Suprapubic skin (tissue), 4 donors: ENCODE measurements around the gene GGT1. TPM values are rescaled to one million over a fixed set of nuclear protein-coding genes. Genes with fewer than 3 reads are reported as not detected.

Experiments
- DNase-seq, 2 donors: peaks; one replicate each; pipeline ENCODE4 v3.0.0-alpha.2; 2019; ENCODE audit warnings: low spot score in 2 of 2
- H3K27ac ChIP-seq: fragments of 200-600 bp; sonication (generic); one replicate; pipeline ENCODE4 v1.5.1; 2019
- H3K27me3 ChIP-seq: fragments of 200-600 bp; sonication (generic); one replicate; pipeline ENCODE4 v1.5.1; 2019
- H3K36me3 ChIP-seq: fragments of 200-600 bp; sonication (generic); one replicate; pipeline ENCODE4 v1.5.1; 2019
- H3K4me1 ChIP-seq: fragments of 200-600 bp; sonication (generic); one replicate; pipeline ENCODE4 v1.5.1; 2019
- H3K4me3 ChIP-seq: fragments of 200-600 bp; sonication (generic); one replicate; pipeline ENCODE4 v1.5.1; 2019; ENCODE audit warnings: mild to moderate bottlenecking
- H3K9me3 ChIP-seq: fragments of 200-600 bp; sonication (generic); one replicate; pipeline ENCODE4 v1.5.1; 2019
- EP300 ChIP-seq: sonication (generic); formaldehyde crosslinking; IDR thresholded peaks from one replicate; pipeline ENCODE4 v1.6.1; 2017; ENCODE audit warnings: antibody characterized with exemption
- POLR2A ChIP-seq, 2 donors: fragments of 450-650 bp; IDR thresholded peaks; one replicate each; pipeline ENCODE4 v1.6.1; 2017; ENCODE audit warnings: antibody characterized with exemption in 2 of 2, mild to moderate bottlenecking in 2 of 2, moderate library complexity in 2 of 2
- POLR2AphosphoS5 ChIP-seq, 3 donors: sonication (generic); formaldehyde crosslinking; IDR thresholded peaks; one replicate each; pipeline ENCODE4 v1.6.1; 2017; ENCODE audit warnings: antibody characterized with exemption in 3 of 3
- WGBS: methylation state at CpG from one replicate; pipeline ENCODE4 v1.1.5; 2018; 5-methylcytosine and 5-hydroxymethylcytosine counted together
- total RNA-seq, 4 donors: library from RNA; depleted of rRNA; stranded (reverse); fragments of >200 nt; gene quantifications; one replicate each; pipeline ENCODE4 v1.1.0, GENCODE V29; 2016
- TF ChIP-seq, protein P1 (sequence below), 2 donors: fragments of 200-600 bp in 1 of 2; fragments of 450-650 bp in 1 of 2; sonication (generic) in 1 of 2; IDR thresholded peaks; one replicate each; pipeline ENCODE4 v1.5.1; 2016 to 2019; ENCODE audit warnings: antibody characterized with exemption in 2 of 2, mild to moderate bottlenecking in 1 of 2, moderate library complexity in 1 of 2

The GGT1 gene
- total RNA-seq, 4 donors from 2014 or later, result 1.7 to 9.1 (median 5.6) TPM

DNA sequence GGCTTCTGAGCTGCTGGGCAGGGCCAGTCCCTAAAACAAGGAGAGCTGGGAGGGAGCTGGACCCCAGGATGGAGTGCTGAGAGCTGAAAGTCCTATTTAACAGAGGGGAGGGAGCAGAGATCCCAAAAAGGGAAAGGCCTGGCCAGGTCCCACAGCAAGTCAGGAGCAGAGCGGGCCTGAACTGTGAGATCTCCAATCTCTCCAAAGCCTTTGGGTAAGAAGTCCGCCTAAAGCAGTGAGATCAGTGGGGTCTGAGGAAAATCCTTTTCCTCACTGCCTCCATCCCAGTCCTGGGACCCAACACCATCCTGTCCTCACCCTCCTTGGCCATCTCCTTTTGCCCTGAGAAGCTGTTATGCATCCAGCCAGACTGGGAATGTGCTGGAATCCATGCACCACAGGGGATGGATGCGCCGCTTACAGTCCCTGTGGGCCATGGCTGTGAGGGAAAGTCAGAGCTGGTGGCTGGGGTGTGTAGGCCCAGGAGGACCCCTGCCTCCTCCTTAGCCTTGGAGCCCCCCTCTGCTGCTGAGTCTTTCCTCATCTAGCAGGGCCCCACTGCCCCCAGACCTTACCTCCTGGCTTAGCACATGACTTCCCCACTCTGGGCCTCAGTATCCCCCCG is 18.7 kb upstream of the GGT1 start:
- WGBS, result 93% methylated on average over 5 of the region's 5 CpGs
- H3K4me1 ChIP-seq, result peaks cover 38% of the 10 kb centered on the region
- no peaks in the 10 kb centered on the region for H3K9me3 ChIP-seq
- no peak overlapping the region for H3K4me3 ChIP-seq
- no peaks in the 10 kb centered on the region for H3K27me3 ChIP-seq
- peaks cover 42% of the 10 kb centered on the region for H3K36me3 ChIP-seq
- DNase-seq, result no peak
- H3K27ac ChIP-seq, result peak overlapping the region; percentile 7
- TF ChIP-seq, protein P1, sequence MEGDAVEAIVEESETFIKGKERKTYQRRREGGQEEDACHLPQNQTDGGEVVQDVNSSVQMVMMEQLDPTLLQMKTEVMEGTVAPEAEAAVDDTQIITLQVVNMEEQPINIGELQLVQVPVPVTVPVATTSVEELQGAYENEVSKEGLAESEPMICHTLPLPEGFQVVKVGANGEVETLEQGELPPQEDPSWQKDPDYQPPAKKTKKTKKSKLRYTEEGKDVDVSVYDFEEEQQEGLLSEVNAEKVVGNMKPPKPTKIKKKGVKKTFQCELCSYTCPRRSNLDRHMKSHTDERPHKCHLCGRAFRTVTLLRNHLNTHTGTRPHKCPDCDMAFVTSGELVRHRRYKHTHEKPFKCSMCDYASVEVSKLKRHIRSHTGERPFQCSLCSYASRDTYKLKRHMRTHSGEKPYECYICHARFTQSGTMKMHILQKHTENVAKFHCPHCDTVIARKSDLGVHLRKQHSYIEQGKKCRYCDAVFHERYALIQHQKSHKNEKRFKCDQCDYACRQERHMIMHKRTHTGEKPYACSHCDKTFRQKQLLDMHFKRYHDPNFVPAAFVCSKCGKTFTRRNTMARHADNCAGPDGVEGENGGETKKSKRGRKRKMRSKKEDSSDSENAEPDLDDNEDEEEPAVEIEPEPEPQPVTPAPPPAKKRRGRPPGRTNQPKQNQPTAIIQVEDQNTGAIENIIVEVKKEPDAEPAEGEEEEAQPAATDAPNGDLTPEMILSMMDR (IDR thresholded peaks at IDR 0.05), result no peak
- TF ChIP-seq EP300, result no peak
- no peak for TF ChIP-seq POLR2AphosphoS5 (IDR thresholded peaks at IDR 0.05)
- TF ChIP-seq POLR2A (IDR thresholded peaks at IDR 0.05), result no peak

DNA sequence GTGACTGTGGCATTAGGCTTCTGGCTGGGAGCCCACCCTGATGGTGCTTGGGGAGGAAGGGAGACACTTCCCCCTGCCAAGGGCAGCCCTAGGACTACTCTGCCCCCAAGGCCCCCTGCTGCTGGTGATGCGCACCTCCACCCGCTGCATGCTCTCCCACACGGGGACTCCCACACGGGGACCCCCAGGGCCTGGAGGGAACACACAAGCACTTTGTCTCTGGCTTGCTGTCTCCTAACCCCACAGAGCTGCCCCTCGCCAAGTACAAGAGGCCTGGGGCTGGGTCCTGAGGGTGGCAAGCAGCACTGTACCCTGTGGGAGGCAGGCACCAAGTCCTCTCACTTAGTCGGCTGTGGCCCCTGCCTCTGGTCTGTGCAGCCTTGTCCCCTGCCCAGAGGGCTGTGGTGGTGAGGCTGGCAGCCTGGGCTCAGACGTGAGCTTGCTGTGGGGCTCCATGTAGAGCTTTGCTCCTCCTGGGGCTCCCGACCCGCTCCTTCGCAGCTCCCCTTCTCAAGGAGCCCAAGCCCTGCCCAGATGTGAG is 18.1 kb upstream of the GGT1 start:
- DNase-seq, result peak in 1 of 2 donors; percentile 59
- no peaks in the 10 kb centered on the region for H3K9me3 ChIP-seq
- peaks cover 47% of the 10 kb centered on the region for H3K36me3 ChIP-seq
- no peaks in the 10 kb centered on the region for H3K27me3 ChIP-seq
- TF ChIP-seq, protein P1 (IDR thresholded peaks at IDR 0.05), result no peak
- no peak for TF ChIP-seq POLR2A (IDR thresholded peaks at IDR 0.05)
- no peak for TF ChIP-seq POLR2AphosphoS5 (IDR thresholded peaks at IDR 0.05)
- no peak for TF ChIP-seq EP300
- no peak overlapping the region for H3K4me3 ChIP-seq
- H3K4me1 ChIP-seq, result peaks cover 32% of the 10 kb centered on the region
- WGBS, result 64% methylated on average over 10 of the region's 10 CpGs
- H3K27ac ChIP-seq, result no peak overlapping the region

- TF ChIP-seq EP300 (no peak), POLR2AphosphoS5 (IDR thresholded peaks at IDR 0.05) (no peak), POLR2A (IDR thresholded peaks at IDR 0.05) (no peak)
- TF ChIP-seq, protein P1 (IDR thresholded peaks at IDR 0.05), result no peak
- WGBS, result 100% methylated on average over 2 of the region's 3 CpGs
- H3K27me3 ChIP-seq, result no peaks in the 10 kb centered on the region
- no peak for DNase-seq
- H3K4me3 ChIP-seq, result no peak overlapping the region
- H3K4me1 ChIP-seq, result peaks cover 27% of the 10 kb centered on the region
- no peaks in the 10 kb centered on the region for H3K9me3 ChIP-seq
- H3K27ac ChIP-seq, result no peak overlapping the region
- peaks cover 47% of the 10 kb centered on the region for H3K36me3 ChIP-seq
These were observed 17.5 kb upstream of the GGT1 start for GRCh38 chr22:24585461-24585860.

DNA sequence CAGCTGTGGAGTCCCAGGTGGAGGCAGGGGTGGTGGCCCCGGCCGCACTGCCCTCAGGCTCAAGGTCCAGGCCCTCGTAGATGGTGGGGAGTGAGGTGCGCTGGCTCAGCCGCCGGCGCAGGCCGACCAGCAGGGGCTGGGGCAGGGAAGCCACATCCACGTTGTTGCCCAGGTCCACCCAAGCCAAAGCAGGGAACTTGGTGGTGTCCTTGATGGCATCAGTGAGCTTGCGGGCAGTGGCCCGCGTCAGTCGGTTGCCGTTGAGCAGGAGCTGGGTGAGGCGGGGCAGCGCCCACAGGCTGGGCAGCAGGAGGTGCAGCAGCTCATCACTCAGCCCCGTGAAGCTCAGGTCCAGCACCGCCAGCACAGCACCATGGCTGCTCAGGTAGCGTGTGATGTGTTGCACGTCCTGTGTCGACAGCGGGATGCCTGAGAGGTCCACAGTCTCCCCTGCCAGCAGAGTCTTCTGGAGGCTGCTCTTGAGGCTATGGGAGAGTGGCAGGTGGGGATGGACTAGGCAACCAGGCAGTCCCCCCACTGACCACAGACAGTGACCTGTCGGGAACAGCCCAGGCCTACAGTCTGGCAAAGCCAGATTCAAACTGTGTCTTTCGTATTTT is 17.0 kb upstream of the GGT1 start:
- 88% methylated on average over 2 of the region's 24 CpGs for WGBS
- Histone ChIP-seq H3K4me3 (no peak overlapping the region), H3K4me1 (peaks cover 23% of the 10 kb centered on the region), H3K9me3 (no peaks in the 10 kb centered on the region), H3K27me3 (no peaks in the 10 kb centered on the region), H3K36me3 (peaks cover 47% of the 10 kb centered on the region), H3K27ac (no peak overlapping the region)
- TF ChIP-seq POLR2A (IDR thresholded peaks at IDR 0.05) (no peak), EP300 (no peak), POLR2AphosphoS5 (IDR thresholded peaks at IDR 0.05) (no peak)
- TF ChIP-seq, protein P1 (IDR thresholded peaks at IDR 0.05), result no peak
- no peak for DNase-seq

DNA sequence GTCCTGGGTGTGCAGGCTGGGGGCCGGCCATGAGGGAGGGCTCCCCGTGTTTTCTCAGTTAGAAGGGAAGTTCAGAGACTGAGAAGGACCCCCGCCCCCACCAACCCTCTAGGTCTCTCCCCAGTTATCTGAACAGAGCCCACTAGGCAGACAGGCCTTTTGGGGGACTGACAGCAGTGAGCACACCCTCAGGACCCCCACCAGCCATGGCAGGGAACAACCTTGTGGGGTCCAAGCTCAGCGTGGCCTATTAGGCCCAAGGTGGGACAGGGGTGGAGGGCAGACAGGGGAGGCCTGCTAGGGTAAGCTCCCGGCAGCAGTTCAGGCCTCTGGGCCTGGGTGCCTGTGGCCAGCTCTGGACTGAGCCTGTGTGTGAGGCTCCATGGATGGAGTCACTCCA is 15.7 kb upstream of the GGT1 start:
- no peak for DNase-seq

More for the DNA sequence above, 15.7 kb upstream of the GGT1 start:
- Histone ChIP-seq H3K36me3 (peaks cover 47% of the 10 kb centered on the region), H3K4me3 (no peak overlapping the region), H3K4me1 (peaks cover 29% of the 10 kb centered on the region), H3K27ac (no peak overlapping the region), H3K9me3 (no peaks in the 10 kb centered on the region), H3K27me3 (no peaks in the 10 kb centered on the region)
- TF ChIP-seq EP300 (no peak), POLR2A (IDR thresholded peaks at IDR 0.05) (no peak), POLR2AphosphoS5 (IDR thresholded peaks at IDR 0.05) (no peak)
- TF ChIP-seq, protein P1 (IDR thresholded peaks at IDR 0.05), result no peak
- 89% methylated on average over 1 of the region's 5 CpGs for WGBS
